Prostate gland (tissue), 2 donors: ENCODE measurements around the gene MCU.

Experiments used
- CTCF ChIP-seq, 4 experiments: fragments of 200-600 bp in 2 of 4; fragments of 450-650 bp in 2 of 4; sonication (generic) in 2 of 4; IDR thresholded peaks; 1 replicate in 3 of 4; 2 replicates in 1 of 4; pipeline ENCODE4 v1.5.1; 2016 to 2019; ENCODE audit warnings: antibody characterized with exemption in 4 of 4, mild to moderate bottlenecking in 2 of 4, moderate library complexity in 2 of 4
- POLR2A ChIP-seq: fragments of 450-650 bp; IDR thresholded peaks from one replicate; pipeline ENCODE4 v1.6.1; 2016; ENCODE audit warnings: antibody characterized with exemption, mild to moderate bottlenecking
- POLR2AphosphoS5 ChIP-seq: sonication (generic); formaldehyde crosslinking; IDR thresholded peaks from one replicate; pipeline ENCODE4 v1.6.1; 2017; ENCODE audit warnings: antibody characterized with exemption

- TF ChIP-seq CTCF (IDR thresholded peaks at IDR 0.05) = no peak
- TF ChIP-seq POLR2A = no peak
- TF ChIP-seq POLR2AphosphoS5 = no peak
These were observed 12.2 kb downstream of the MCU start for GRCh38 chr10:72704117-72704516.
